ENCODE measurements around the gene C9orf152. TPM values are rescaled to one million over a fixed set of nuclear protein-coding genes. Genes with fewer than 3 reads are reported as not detected.

C9orf152 gene
- polyA plus RNA-seq, 4 donors = 6.5 to 25.7 (median 10.9) TPM

- Histone ChIP-seq H3K4me3 (ENCODE audit: low read depth in 1 of 3, low read length in 3 of 3) (no peak overlapping the region), H3K36me3 (ENCODE audit: control insufficient read depth in 3 of 3, insufficient read depth in 2 of 3, low read depth in 1 of 3, low read length in 3 of 3) (peaks cover 0 to 16% (median 0%) of the 10 kb centered on the region in 3 donors), H3K27me3 (ENCODE audit: control insufficient read depth in 3 of 3, insufficient read depth in 3 of 3, low read length in 3 of 3) (no peaks in the 10 kb centered on the region), H3K4me1 (ENCODE audit: control insufficient read depth in 3 of 3, insufficient read depth in 2 of 3, low read depth in 1 of 3, low read length in 2 of 3) (no peaks in the 10 kb centered on the region), H3K27ac (ENCODE audit: low read depth in 1 of 3, low read length in 2 of 3) (peak overlapping the region in 1 of 3 donors; percentile 2), H3K9me3 (ENCODE audit: control insufficient read depth in 2 of 2, insufficient read depth in 1 of 2, low read depth in 1 of 2, low read length in 1 of 2) (no peaks in the 10 kb centered on the region)
- WGBS, 3 donors = 86 to 90% (median 89%) methylated on average over 3 of the region's 3 CpGs
- no peak for FAIRE-seq
- no peak for DNase-seq
Measured at GRCh38 chr9:110155751-110156150, 52.2 kb downstream of the C9orf152 start.

- Histone ChIP-seq H3K27me3 (ENCODE audit: control insufficient read depth in 3 of 3, insufficient read depth in 3 of 3, low read length in 3 of 3) (no peaks in the 10 kb centered on the region), H3K36me3 (ENCODE audit: control insufficient read depth in 3 of 3, insufficient read depth in 2 of 3, low read depth in 1 of 3, low read length in 3 of 3) (peaks cover 0 to 17% (median 0%) of the 10 kb centered on the region in 3 donors), H3K4me3 (ENCODE audit: low read depth in 1 of 3, low read length in 3 of 3) (no peak overlapping the region), H3K9me3 (ENCODE audit: control insufficient read depth in 2 of 2, insufficient read depth in 1 of 2, low read depth in 1 of 2, low read length in 1 of 2) (peaks cover 0 to 3% of the 10 kb centered on the region in 2 donors), H3K27ac (ENCODE audit: low read depth in 1 of 3, low read length in 2 of 3) (peak overlapping the region in 1 of 3 donors; percentile 5), H3K4me1 (ENCODE audit: control insufficient read depth in 3 of 3, insufficient read depth in 2 of 3, low read depth in 1 of 3, low read length in 2 of 3) (no peaks in the 10 kb centered on the region)
- no peak for FAIRE-seq
- no peak for DNase-seq
- WGBS, 3 donors = 62 to 81% (median 68%) methylated on average over 2 of the region's 2 CpGs
Measured at GRCh38 chr9:110153431-110153830, 54.5 kb downstream of the C9orf152 start.

- FAIRE-seq = no peak
- Histone ChIP-seq H3K4me1 (ENCODE audit: control insufficient read depth in 3 of 3, insufficient read depth in 2 of 3, low read depth in 1 of 3, low read length in 2 of 3) (no peaks in the 10 kb centered on the region), H3K36me3 (ENCODE audit: control insufficient read depth in 3 of 3, insufficient read depth in 2 of 3, low read depth in 1 of 3, low read length in 3 of 3) (peaks cover 0 to 17% (median 0%) of the 10 kb centered on the region in 3 donors), H3K27me3 (ENCODE audit: control insufficient read depth in 3 of 3, insufficient read depth in 3 of 3, low read length in 3 of 3) (no peaks in the 10 kb centered on the region), H3K9me3 (ENCODE audit: control insufficient read depth in 2 of 2, insufficient read depth in 1 of 2, low read depth in 1 of 2, low read length in 1 of 2) (peaks cover 0 to 3% of the 10 kb centered on the region in 2 donors), H3K27ac (ENCODE audit: low read depth in 1 of 3, low read length in 2 of 3) (peak overlapping the region in 1 of 3 donors; percentile 5), H3K4me3 (ENCODE audit: low read depth in 1 of 3, low read length in 3 of 3) (no peak overlapping the region)
- WGBS, 3 donors = 60 to 63% (median 60%) methylated on average over 3 of the region's 3 CpGs
- peak; percentile 62 to 69 for DNase-seq
Measured at GRCh38 chr9:110152704-110153374, 55.1 kb downstream of the C9orf152 start.

Other genes with a start within 250 kb of the C9orf152 start
- gene TXN, start 48.3 kb upstream of the C9orf152 start, polyA plus RNA-seq = 100 to 1,000 TPM; 291 to 881 (median 555) TPM
- gene TXNDC8, start 129.7 kb upstream of the C9orf152 start, polyA plus RNA-seq = not detected

Data from small intestine (tissue), 7 donors.